Measurements from ENCODE around the gene RACK1. TPM values are rescaled to one million over a fixed set of nuclear protein-coding genes. Genes with fewer than 3 reads are reported as not detected.
A peak's percentile ranks its signal among the peaks of the same experiment; 100 is the strongest.

RACK1 gene
- total and polyA plus RNA-seq, 2 of the 8 experiments (the other 6 are each of a cell fraction or from before 2014, with no cell fraction given): 2,589 to 7,971 TPM

GRCh38 chr5:181223058-181223728 lies 20.5 kb downstream of the RACK1 start, which contains the start of gene TRIM41 (continued):
- TF ChIP-seq CTCF (IDR thresholded peaks at IDR 0.05; ENCODE audit: control extremely low read depth in 1 of 3, insufficient read depth in 1 of 3, low read depth in 1 of 3, low read length in 3 of 3) (peak in 1 of 3 experiments; percentile 5; a peak in 1 of 4 replicates), CREB1 (IDR thresholded peaks at IDR 0.05) (no peak; the same call in none of the 2 replicates), JUN (IDR thresholded peaks at IDR 0.05; ENCODE audit: low read depth, low read length) (no peak), SRF (IDR thresholded peaks at IDR 0.05; ENCODE audit: low read depth, low read length) (no peak), BCL11A (IDR thresholded peaks at IDR 0.05; ENCODE audit: low read depth in 2 of 2, low read length in 2 of 2) (no peak), CBX8 (IDR thresholded peaks at IDR 0.05; ENCODE audit: borderline replicate concordance, low read depth, low read length) (no peak), BRCA1 (IDR thresholded peaks at IDR 0.05; ENCODE audit: low read depth, low read length) (no peak), CHD2 (IDR thresholded peaks at IDR 0.05; ENCODE audit: low read length) (no peak), TEAD4 (IDR thresholded peaks at IDR 0.05; ENCODE audit: low read depth, low read length) (no peak), SIRT6 (IDR thresholded peaks at IDR 0.05; ENCODE audit: low read length) (peak; percentile 83), RNF2 (IDR thresholded peaks at IDR 0.05; ENCODE audit: borderline replicate concordance, low read depth, low read length, missing control alignments, poor library complexity, severe bottlenecking) (no peak), TAF7 (optimal IDR thresholded peaks at IDR 0.05; ENCODE audit: borderline replicate concordance, low read depth, low read length) (peak; percentile 78), ZNF274 (IDR thresholded peaks at IDR 0.05; ENCODE audit: borderline replicate concordance, extremely low read depth, low read length) (no peak), CEBPB (IDR thresholded peaks at IDR 0.05; ENCODE audit: low read depth, low read length) (no peak), ATF3 (IDR thresholded peaks at IDR 0.05; ENCODE audit: insufficient read depth, low read depth, low read length) (no peak), SP2 (IDR thresholded peaks at IDR 0.05; ENCODE audit: low read length) (peak; percentile 98), YY1 (IDR thresholded peaks at IDR 0.05; ENCODE audit: low read depth, low read length) (peak; percentile 56), KDM4A (IDR thresholded peaks at IDR 0.05; ENCODE audit: low read depth, low read length, severe bottlenecking) (peak; percentile 6), JUND (IDR thresholded peaks at IDR 0.05; ENCODE audit: low read length) (no peak; the same call in 1 of the 2 replicates), EZH2 (IDR thresholded peaks at IDR 0.05; ENCODE audit: low read depth, low read length, severe bottlenecking) (no peak), HDAC6 (IDR thresholded peaks at IDR 0.05; ENCODE audit: low read depth, low read length) (no peak), SIN3A (conservative IDR thresholded peaks at IDR 0.05 in 1 of 2, IDR thresholded peaks at IDR 0.05 in 1 of 2; ENCODE audit: low read depth in 1 of 2, low read length in 2 of 2) (peak; percentile 65 to 79; a peak in 1 of 4 replicates)
